Hepatocyte (in vitro differentiated cells): ENCODE data around the gene ALDH1L1. TPM values are rescaled to one million over a fixed set of nuclear protein-coding genes. Genes with fewer than 3 reads are reported as not detected.

Source experiments
- DNase-seq: peaks from one replicate; pipeline ENCODE4 v3.0.0-alpha.2; 2016; ENCODE audit warnings: low spot score
- H2AFZ ChIP-seq: fragments of 200-600 bp; sonication (generic); 2 replicates; pipeline ENCODE4 v1.6.0; 2016; ENCODE audit warnings: antibody characterized with exemption, mild to moderate bottlenecking
- H3K27ac ChIP-seq: fragments of 200-600 bp; sonication (generic); 2 replicates; pipeline ENCODE4 v1.5.1; 2016; ENCODE audit warnings: mild to moderate bottlenecking
- H3K27me3 ChIP-seq: fragments of 200-600 bp; sonication (generic); 2 replicates; pipeline ENCODE4 v1.6.1; 2016
- H3K36me3 ChIP-seq: fragments of 200-600 bp; sonication (generic); replicated peaks from 2 replicates; pipeline ENCODE4 v1.5.1; 2016; ENCODE audit warnings: low read depth; ENCODE audit not compliant: insufficient read depth
- H3K4me1 ChIP-seq: fragments of 200-600 bp; sonication (generic); 2 replicates; pipeline ENCODE4 v1.5.1; 2016; ENCODE audit warnings: mild to moderate bottlenecking, moderate library complexity; ENCODE audit not compliant: insufficient read depth
- H3K4me2 ChIP-seq: fragments of 200-600 bp; sonication (generic); 2 replicates; pipeline ENCODE4 v1.6.0; 2016
- H3K4me3 ChIP-seq: fragments of 200-600 bp; sonication (generic); 2 replicates; pipeline ENCODE4 v1.5.1; 2016; ENCODE audit warnings: mild to moderate bottlenecking
- H3K79me2 ChIP-seq: fragments of 200-600 bp; sonication (generic); 2 replicates; pipeline ENCODE4 v1.6.0; 2017; ENCODE audit warnings: mild to moderate bottlenecking
- H3K9me2 ChIP-seq: fragments of 200-600 bp; sonication (generic); replicated peaks from 2 replicates; pipeline ENCODE4 v1.6.0; 2017; ENCODE audit warnings: mild to moderate bottlenecking; ENCODE audit not compliant: insufficient read depth
- H3K9me3 ChIP-seq: fragments of 200-600 bp; sonication (generic); 2 replicates; pipeline ENCODE4 v1.5.1; 2016; ENCODE audit warnings: low read depth, mild to moderate bottlenecking
- H4K20me1 ChIP-seq: fragments of 200-600 bp; sonication (generic); 2 replicates; pipeline ENCODE4 v1.6.0; 2016; ENCODE audit warnings: mild to moderate bottlenecking; ENCODE audit not compliant: insufficient read depth, poor library complexity, severe bottlenecking
- CTCF ChIP-seq: fragments of 200-600 bp; sonication (generic); IDR thresholded peaks from 2 replicates; pipeline ENCODE4 v1.5.1; 2016; ENCODE audit warnings: antibody characterized with exemption, mild to moderate bottlenecking; ENCODE audit not compliant: poor library complexity
- EZH2 ChIP-seq: fragments of 200-600 bp; sonication (generic); IDR thresholded peaks from 2 replicates; pipeline ENCODE4 v1.6.1; 2016; ENCODE audit warnings: antibody characterized with exemption, mild to moderate bottlenecking, borderline replicate concordance
- EZH2phosphoT487 ChIP-seq: fragments of 200-600 bp; sonication (generic); IDR thresholded peaks from one replicate; pipeline ENCODE4 v1.6.1; 2018; ENCODE audit warnings: antibody characterized with exemption, mild to moderate bottlenecking, low read depth, moderate library complexity; ENCODE audit not compliant: unreplicated experiment, severe bottlenecking
- WGBS: methylation state at CpG from one replicate; pipeline ENCODE4 v1.1.6; 2016; ENCODE audit warnings: low lambda C conversion rate; ENCODE audit errors: missing lambda C conversion rate; 5-methylcytosine and 5-hydroxymethylcytosine counted together
- polyA plus RNA-seq: library from polyadenylated mRNA; unstranded; fragments of >200 nt; fragmentation: Nextera tagmentation; extraction: Ambion mirVana; gene quantifications from 2 replicates; pipeline ENCODE4 v1.2.1, GENCODE V29; 2016
- total RNA-seq: library from RNA; depleted of rRNA; stranded (reverse); fragments of >200 nt; gene quantifications from 2 replicates; pipeline ENCODE4 v1.2.3, GENCODE V29; 2014

ALDH1L1 gene
- total and polyA plus RNA-seq, 2 experiments from 2014 or later = 15.9 to 22.6 TPM

DNA sequence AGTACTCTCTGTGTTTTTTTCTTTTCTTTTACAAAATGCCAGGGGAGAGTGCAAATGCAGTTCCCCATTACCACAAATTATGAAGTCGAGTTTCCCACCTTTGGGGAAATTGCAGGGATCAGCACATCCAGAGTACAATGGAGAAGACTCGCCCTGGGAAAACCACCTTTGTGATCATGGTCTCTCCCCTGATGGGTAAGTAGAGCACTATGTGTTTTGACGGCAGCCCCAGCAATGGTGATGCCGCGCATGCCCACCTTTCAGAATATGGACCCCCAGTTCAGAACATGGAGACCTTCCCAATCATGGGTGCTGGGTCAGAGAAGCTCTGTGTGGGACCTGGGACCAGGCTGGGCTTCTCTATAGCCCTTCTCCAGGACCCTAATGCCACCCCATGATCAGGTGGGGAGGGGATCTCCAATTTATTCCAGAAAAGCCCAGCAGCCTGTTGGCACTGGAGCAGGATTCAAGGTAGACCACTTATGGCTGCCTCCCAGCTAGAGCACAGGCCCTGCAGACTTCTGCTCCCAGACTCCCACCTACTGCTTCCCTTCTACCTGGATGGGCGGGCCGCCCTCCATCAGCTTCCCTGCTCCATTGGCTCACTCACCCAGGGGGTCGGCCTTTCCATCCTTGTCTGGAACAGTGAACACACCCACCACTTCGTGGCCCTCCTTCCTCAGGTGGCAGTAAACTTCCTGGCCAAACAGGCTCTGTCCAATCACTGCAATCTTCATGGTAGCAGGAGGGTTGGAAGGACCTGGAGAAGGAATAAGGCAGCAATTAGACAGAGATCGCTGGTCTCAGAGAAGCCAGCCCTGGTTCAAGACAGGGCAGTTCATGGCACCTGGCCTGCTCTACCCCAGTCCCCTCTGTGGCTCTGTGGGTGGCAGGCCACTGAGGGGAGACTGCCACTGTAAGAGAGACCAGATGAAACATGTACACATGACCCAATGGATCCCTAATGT is 19.9 kb downstream of the ALDH1L1 start:
- H3K9me3 ChIP-seq = no peaks in the 10 kb centered on the region
- H3K4me1 ChIP-seq = no peaks in the 10 kb centered on the region
- H3K4me2 ChIP-seq = no peak overlapping the region
- H4K20me1 ChIP-seq = no peaks in the 10 kb centered on the region
- no peaks in the 10 kb centered on the region for H3K36me3 ChIP-seq
- H3K4me3 ChIP-seq = no peak overlapping the region
- H2AFZ ChIP-seq = no peak overlapping the region
- TF ChIP-seq CTCF (no peak), EZH2 (no peak), EZH2phosphoT487 (no peak)
- DNase-seq = no peak
- H3K27me3 ChIP-seq = no peaks in the 10 kb centered on the region
- no peaks in the 10 kb centered on the region for H3K79me2 ChIP-seq
- H3K27ac ChIP-seq = no peak overlapping the region
- WGBS = 86% methylated on average over 10 of the region's 10 CpGs
- no peaks in the 10 kb centered on the region for H3K9me2 ChIP-seq

GRCh38 chr3:126159476-126159875 is 20.9 kb downstream of the ALDH1L1 start:
- H3K27me3 ChIP-seq = no peaks in the 10 kb centered on the region
- H3K36me3 ChIP-seq = no peaks in the 10 kb centered on the region
- H3K9me2 ChIP-seq = no peaks in the 10 kb centered on the region
- no peak overlapping the region for H2AFZ ChIP-seq
- 81% methylated on average over 1 of the region's 1 CpG for WGBS
- no peak overlapping the region for H3K27ac ChIP-seq
- TF ChIP-seq EZH2 (no peak), CTCF (no peak), EZH2phosphoT487 (no peak)
- no peaks in the 10 kb centered on the region for H4K20me1 ChIP-seq
- no peak for DNase-seq
- H3K9me3 ChIP-seq = no peaks in the 10 kb centered on the region
- H3K79me2 ChIP-seq = no peaks in the 10 kb centered on the region
- no peak overlapping the region for H3K4me3 ChIP-seq
- no peaks in the 10 kb centered on the region for H3K4me1 ChIP-seq
- H3K4me2 ChIP-seq = no peak overlapping the region

DNA sequence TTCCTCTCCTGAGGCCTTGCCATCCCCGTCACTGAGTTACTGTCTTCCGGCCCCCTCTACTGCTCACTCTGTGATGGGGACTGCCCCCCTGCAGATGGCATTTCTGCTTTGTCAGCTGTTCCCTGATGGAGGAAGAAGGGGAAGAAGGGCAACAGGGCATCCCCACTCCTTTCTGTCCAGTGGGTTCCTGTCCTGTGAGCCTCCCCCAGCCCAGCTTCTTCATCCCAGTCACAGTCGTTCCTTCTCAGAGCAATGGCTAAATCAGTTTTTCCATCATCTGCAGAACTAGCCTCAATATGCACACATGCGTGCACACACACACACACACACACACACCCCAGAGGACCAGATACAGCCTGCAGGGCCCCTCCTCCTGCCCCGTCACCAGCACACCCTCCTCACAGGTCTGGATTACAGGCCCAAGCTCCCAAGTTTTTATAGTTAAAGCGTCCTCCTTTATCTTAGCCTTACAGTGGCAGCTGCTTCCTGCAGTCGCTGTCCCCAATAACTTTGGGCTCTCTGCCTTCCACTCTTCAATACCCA is 21.4 kb downstream of the ALDH1L1 start:
- no peaks in the 10 kb centered on the region for H4K20me1 ChIP-seq
- no peaks in the 10 kb centered on the region for H3K79me2 ChIP-seq
- H3K4me2 ChIP-seq = no peak overlapping the region
- H3K36me3 ChIP-seq = no peaks in the 10 kb centered on the region
- no peaks in the 10 kb centered on the region for H3K9me2 ChIP-seq
- WGBS = 87% methylated on average over 7 of the region's 7 CpGs
- H3K9me3 ChIP-seq = no peaks in the 10 kb centered on the region
- no peak overlapping the region for H3K4me3 ChIP-seq
- TF ChIP-seq EZH2 = no peak
- TF ChIP-seq CTCF = no peak
- TF ChIP-seq EZH2phosphoT487 = no peak
- no peaks in the 10 kb centered on the region for H3K27me3 ChIP-seq
- no peak overlapping the region for H2AFZ ChIP-seq
- no peak for DNase-seq
- no peak overlapping the region for H3K27ac ChIP-seq
- H3K4me1 ChIP-seq = no peaks in the 10 kb centered on the region
